Activated CD8-positive, alpha-beta memory T cell treated with anti-CD3 and anti-CD28 coated beads for 4 hours (primary cell): Measurements from ENCODE around the gene NHLRC4.

Source experiments
- DNase-seq, 2 donors: peaks; one replicate each; pipeline ENCODE4 v3.0.0-alpha.2; 2020; ENCODE audit warnings: low read depth in 2 of 2

Gene NHLRC4

GRCh38 chr16:530111-530817, 36.5 kb upstream of the NHLRC4 start:
- no peak for DNase-seq

DNA sequence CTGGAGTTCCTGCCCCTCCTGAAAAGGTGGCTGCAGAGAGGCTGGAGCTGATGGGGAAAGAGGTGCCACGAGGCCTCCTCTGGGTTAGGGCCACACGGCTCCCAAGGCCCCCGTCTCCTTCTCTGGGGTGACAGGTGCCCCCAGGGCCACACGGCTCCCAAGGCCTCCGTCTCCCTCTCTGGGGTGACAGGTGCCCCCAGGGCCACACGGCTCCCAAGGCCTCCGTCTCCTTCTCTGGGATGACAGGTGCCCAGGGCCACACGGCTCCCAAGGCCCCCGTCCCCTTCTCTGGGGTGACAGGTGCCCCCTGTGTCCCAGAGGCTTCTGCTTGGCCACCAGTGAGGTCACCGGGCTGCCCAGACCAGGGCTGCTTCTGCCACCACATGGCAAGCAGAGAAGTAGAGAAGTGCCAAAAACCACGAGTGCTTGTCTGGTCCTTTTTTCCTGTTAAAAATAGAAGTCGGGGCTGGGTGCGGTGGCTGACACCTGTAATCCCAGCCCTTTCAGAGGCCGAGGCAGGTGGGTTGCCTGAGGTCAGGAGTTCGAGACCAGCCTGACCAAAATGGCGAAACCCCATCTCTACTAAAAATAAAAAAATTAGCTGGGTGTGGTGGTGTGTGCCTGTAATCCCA, 35.2 kb upstream of the NHLRC4 start:
- no peak for DNase-seq

GRCh38 chr16:533391-534123, 33.2 kb upstream of the NHLRC4 start:
- DNase-seq = no peak

DNA sequence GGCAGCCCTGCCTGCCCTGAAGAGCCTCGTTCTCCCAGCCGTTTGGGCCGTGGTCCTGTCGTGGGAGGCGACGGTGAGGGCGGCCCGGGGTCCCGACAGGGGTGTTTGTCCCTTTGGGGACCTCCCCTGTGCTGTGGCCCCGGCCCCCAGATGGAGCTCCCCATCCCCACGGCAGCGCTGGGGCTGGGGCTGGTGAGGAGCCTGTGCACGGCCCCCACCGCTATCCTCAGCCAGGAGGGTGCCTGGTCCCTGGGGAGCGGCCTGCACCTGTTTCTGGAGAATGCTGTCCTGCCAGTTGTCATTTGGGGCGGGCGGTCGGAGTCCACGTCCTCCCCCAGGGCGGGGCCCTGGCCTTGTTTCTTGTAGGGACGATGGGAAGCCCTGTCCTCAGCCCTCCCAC, 32.7 kb upstream of the NHLRC4 start:
- DNase-seq = no peak

- DNase-seq = no peak
Observed at GRCh38 chr16:534856-535445, 31.9 kb upstream of the NHLRC4 start.

- no peak for DNase-seq
Observed at GRCh38 chr16:535446-536405, 31.1 kb upstream of the NHLRC4 start.

- DNase-seq = no peak
Observed at GRCh38 chr16:536746-537145, 30.1 kb upstream of the NHLRC4 start.

GRCh38 chr16:537415-538335, 29.1 kb upstream of the NHLRC4 start:
- DNase-seq = no peak

- no peak for DNase-seq
Observed at GRCh38 chr16:539901-540530, 26.8 kb upstream of the NHLRC4 start.

DNA sequence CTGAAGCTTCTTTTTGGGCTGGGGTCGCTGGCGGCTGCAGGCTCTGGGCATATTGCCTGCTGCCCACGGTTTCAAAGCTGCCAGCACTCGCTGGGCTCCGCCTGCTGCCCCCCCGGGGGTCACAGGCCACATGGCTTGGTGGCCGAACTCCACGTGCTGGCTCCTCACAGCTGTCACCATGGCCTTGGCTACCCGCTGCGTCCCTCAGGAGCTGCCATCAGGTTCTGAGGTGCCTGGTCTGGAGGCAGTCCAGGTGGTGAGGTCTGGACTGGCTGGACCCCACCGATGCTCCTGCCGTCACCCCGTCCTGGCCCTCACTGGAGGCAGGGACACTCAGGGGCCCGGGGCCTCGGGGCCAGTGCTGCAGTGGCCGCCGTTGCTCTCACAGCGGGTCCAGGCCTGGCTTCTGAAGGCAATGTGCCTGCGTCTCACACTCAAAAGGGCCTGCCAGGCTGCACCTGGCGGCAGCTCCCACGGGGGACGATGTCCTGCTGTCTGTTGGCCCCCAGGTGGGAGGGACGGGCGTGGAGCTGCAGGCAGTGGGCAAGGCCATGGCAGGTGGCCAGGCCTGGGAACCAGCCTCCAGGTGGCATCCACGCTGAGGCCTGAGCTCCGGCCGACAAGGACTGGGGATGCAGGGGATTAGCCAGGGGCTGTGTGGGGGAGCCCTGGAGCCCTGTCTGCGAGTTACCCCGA, 26.0 kb upstream of the NHLRC4 start:
- DNase-seq = no peak

DNA sequence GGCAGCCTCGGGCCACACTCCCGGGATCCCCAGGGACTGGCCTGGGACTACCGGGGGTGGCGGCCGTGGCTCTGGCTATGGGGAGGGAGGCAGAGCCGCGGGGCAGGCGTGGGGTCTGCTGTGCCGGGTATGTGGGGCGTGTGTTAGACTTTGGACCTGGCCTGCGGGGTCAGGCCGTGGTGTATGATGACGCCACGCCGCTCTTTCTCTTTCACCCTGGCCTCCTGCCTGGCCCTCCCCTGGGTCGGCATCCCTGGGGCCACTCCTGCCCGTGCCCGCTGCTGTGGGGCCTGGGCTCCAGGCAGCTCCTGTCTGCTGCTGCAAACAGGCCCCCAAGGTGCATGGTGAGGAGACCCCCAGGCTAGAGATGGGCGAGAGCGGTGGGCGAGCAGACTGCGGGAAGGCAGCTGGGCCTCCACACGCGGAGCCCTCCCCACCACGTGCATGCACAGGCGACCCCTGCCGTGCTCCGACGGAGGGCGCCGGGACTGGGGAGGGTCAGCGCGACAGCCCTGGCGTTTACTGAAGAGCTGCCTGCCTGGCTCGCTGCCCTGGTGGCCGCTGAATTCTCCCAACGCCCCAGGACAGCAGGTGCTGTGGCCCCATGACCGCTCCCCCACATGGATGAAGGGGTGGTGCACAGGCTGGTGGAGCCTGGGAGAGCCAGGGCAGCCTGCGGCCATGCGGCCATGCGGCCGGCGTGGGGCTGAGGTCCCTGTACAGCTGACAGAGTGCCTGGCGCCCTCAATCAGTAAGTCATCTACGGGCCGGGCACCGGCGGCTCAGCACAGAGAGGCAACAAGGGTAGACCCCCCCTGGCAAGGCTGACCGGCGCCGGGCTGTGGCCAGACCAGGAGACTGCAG, 23.3 kb upstream of the NHLRC4 start:
- DNase-seq = no peak

- no peak for DNase-seq
Observed at GRCh38 chr16:544517-544916, 22.3 kb upstream of the NHLRC4 start.

GRCh38 chr16:546909-547770, 19.7 kb upstream of the NHLRC4 start:
- no peak for DNase-seq

DNA sequence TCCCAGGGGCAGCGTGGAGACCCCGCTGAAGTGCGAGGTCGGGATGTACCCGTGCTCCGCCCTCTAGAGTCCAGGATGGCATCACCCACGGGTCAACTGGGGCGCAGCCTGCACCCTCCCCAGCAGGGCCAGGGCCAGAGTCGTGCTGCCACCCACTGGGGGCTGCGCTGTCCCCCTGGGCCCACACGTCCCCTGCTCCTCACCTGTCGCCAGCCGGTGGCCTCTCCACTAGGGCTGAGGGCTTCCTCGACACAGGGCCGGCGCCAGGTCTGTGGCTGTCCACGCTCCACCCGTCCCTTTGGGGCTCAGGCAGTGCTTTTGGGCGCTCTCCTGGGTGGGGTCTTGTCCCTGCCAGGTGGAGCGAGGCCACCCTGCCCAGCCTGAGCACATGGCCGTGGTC, 18.2 kb upstream of the NHLRC4 start:
- no peak for DNase-seq

DNA sequence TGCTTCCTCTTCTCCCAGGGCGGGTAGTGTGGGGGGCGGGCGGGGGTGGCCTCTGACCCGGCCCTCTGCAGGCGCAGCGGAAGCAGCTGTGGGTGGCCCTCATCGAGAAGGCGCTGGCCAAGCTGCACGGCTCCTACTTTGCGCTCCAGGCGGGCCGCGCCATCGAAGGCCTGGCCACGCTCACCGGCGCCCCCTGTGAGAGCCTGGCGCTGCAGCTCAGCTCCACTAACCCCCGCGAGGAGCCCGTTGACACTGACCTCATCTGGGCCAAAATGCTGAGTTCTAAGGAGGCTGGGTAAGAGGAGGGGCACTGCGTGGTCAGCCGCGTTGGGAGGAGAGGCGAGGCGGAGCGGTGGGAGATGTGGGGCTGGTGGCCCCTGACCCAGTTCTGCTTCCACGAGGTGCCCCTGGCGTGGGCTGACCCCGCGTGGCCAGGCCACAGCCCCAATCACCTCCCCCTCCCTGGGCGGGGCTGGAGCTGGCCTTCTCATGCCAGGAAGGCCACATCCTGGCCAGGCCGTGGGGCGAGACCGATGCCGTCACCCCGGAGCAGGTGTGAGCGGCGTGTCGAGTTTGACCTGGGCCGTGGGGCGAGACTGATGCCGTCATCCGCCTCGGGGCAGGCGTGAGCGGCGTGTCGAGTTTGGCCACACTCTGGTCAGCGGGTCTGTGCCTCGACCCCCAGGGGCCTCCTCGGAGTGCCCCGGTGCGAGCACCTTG, 17.1 kb upstream of the NHLRC4 start:
- DNase-seq = no peak

DNA sequence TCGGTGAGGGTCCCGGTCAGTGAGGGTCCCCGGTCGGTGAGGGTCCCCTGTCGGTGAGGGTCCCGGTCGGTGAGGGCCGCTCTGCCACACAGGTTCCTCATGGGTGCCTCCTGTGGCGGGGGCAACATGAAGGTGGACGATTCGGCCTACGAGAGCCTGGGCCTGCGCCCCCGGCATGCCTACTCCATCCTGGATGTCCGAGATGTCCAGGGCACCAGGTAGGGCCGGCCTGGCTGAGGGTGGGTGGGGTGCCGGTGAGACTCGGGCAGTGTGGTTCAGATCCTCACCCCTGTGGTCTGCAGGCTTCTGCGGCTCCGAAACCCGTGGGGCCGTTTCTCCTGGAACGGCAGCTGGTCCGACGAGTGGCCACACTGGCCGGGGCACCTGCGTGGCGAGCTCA, 15.6 kb upstream of the NHLRC4 start:
- DNase-seq = no peak

- DNase-seq = no peak
Observed at GRCh38 chr16:552171-552570, 14.6 kb upstream of the NHLRC4 start.
